ENCODE data around the gene AP5S1. TPM values are rescaled to one million over a fixed set of nuclear protein-coding genes. Genes with fewer than 3 reads are reported as not detected.
A peak's percentile ranks its signal among the peaks of the same experiment; 100 is the strongest.

Gene AP5S1
- total and polyA plus RNA-seq, 9 of the 15 experiments (the other 6 are each of a cell fraction or from before 2014, with no cell fraction given), result 2.6 to 8.8 (median 4.4) TPM

DNA sequence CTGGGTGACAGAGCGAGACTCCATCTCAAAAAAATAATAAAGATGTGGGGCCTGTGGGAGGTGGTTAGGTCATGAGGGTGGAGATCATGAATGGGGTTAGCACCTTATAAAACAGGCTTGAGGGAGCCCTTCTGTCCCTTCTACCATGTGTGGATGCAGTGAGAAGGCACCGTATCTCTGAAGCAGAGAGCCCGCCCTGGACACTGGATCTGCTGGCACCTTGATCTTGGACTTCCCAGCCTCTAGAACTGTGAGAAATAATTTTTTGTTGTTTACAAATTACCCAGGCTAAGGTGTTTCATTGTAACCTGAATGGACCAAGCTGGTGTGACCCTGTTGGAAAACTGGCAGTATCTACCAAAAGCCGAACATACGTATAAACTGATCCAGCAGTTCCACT, 53.2 kb downstream of the AP5S1 start (continued):
- TF ChIP-seq ETS2 (tag; IDR thresholded peaks at IDR 0.05; ENCODE audit: borderline replicate concordance, poor library complexity, severe bottlenecking), result no peak
- TF ChIP-seq NR4A1 (CRISPR knock-in tag; IDR thresholded peaks at IDR 0.05), result no peak
- TF ChIP-seq NR4A1 (tag; IDR thresholded peaks at IDR 0.05), result no peak
- TF ChIP-seq, protein P1, sequence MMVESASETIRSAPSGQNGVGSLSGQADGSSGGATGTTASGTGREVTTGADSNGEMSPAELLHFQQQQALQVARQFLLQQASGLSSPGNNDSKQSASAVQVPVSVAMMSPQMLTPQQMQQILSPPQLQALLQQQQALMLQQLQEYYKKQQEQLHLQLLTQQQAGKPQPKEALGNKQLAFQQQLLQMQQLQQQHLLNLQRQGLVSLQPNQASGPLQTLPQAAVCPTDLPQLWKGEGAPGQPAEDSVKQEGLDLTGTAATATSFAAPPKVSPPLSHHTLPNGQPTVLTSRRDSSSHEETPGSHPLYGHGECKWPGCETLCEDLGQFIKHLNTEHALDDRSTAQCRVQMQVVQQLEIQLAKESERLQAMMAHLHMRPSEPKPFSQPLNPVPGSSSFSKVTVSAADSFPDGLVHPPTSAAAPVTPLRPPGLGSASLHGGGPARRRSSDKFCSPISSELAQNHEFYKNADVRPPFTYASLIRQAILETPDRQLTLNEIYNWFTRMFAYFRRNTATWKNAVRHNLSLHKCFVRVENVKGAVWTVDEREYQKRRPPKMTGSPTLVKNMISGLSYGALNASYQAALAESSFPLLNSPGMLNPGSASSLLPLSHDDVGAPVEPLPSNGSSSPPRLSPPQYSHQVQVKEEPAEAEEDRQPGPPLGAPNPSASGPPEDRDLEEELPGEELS (CRISPR knock-in tag; IDR thresholded peaks at IDR 0.05; ENCODE audit: borderline replicate concordance), result no peak
- no peak for TF ChIP-seq NCOA2 (IDR thresholded peaks at IDR 0.05; ENCODE audit: partially characterized antibody in 2 of 2)

GRCh38 chr20:3874194-3874844, 54.0 kb downstream of the AP5S1 start:
- Histone ChIP-seq H3K4me2 (ENCODE audit: insufficient read depth, low read length) (no peak overlapping the region), H3K9me1 (ENCODE audit: control insufficient read depth, insufficient read depth, low read length) (no peaks in the 10 kb centered on the region), H3K79me2 (ENCODE audit: control insufficient read depth, insufficient read depth, low read length) (no peaks in the 10 kb centered on the region), H3K27ac (ENCODE audit: extremely low read depth, low read depth, low read length) (no peak overlapping the region), H3K9me3 (replicated peaks; ENCODE audit: control insufficient read depth, insufficient read depth, low read depth, low read length) (no peaks in the 10 kb centered on the region), H3K36me3 (ENCODE audit: control insufficient read depth, insufficient read depth, low read length) (peaks cover 9% of the 10 kb centered on the region; the same call in 1 of the 3 replicates), H3K27me3 (ENCODE audit: control insufficient read depth in 2 of 2, insufficient read depth in 2 of 2, low read length in 2 of 2) (no peaks in the 10 kb centered on the region), H3K4me3 (no peak overlapping the region), H4K20me1 (replicated peaks; ENCODE audit: control insufficient read depth, insufficient read depth, low read length) (no peaks in the 10 kb centered on the region), H3K4me1 (replicated peaks in 1 of 2; ENCODE audit: control insufficient read depth in 2 of 2, insufficient read depth in 2 of 2, low read length in 2 of 2) (no peaks in the 10 kb centered on the region; a peak in 2 of 5 replicates), H3K9ac (ENCODE audit: insufficient read depth in 1 of 2, low read depth in 2 of 2, low read length in 2 of 2) (no peak overlapping the region; a peak in 1 of 4 replicates), H2AFZ (ENCODE audit: low read depth, low read length) (no peak overlapping the region)
- TF ChIP-seq SREBF1 (IDR thresholded peaks at IDR 0.05; ENCODE audit: borderline replicate concordance, low read depth, low read length) (no peak), POLR2AphosphoS2 (IDR thresholded peaks at IDR 0.05; ENCODE audit: low read length) (peak; percentile 26; the same call in 1 of the 2 replicates)
- FAIRE-seq (no peak), DNase-seq (ENCODE audit: extremely low read depth in 1 of 4, low spot score in 3 of 4) (no peak), ATAC-seq (no peak)
- in situ Hi-C loops (cut with MboI) (no loop called here), intact Hi-C loops (cut with micrococcal nuclease) (no loop called here)
- BruUV-seq (replicated peaks), result no TSS peak
- CTCF ChIA-PET (ENCODE audit: low intra/inter-chr PET ratio), result no interaction called here
- 71% methylated on average over 3 of the region's 3 CpGs for WGBS (ENCODE audit: insufficient coverage, low coverage, missing lambda C conversion rate)
- POLR2A ChIA-PET, result interaction anchor here (0.5 to 1.3 kb wide), 2 partner anchors 13 to 27 kb away, joined by 3 read pairs; no protein-coding TSS in a partner anchor

Measured in K562 (cell line).